ENCODE data around the gene LUZP2. TPM values are rescaled to one million over a fixed set of nuclear protein-coding genes. Genes with fewer than 3 reads are reported as not detected.

The LUZP2 gene
- total RNA-seq, 2 donors from 2014 or later: 2.0 to 2.4 TPM

GRCh38 chr11:24634606-24635160 lies 137.8 kb downstream of the LUZP2 start:
- WGBS, 2 experiments (ENCODE audit: insufficient coverage in 1 of 2, insufficient read length in 1 of 2): 96% methylated on average over 3 of the region's 4 CpGs; no CpG with 5 or more reads in 1 of the 2 experiments
- Mint-ChIP-seq H3K4me3 (no peak overlapping the region), H3K27me3 (ENCODE audit: insufficient read depth) (no peaks in the 10 kb centered on the region), H3K9me3 (peaks cover 7% of the 10 kb centered on the region), H3K36me3 (ENCODE audit: low read depth) (no peaks in the 10 kb centered on the region), H3K27ac (no peak overlapping the region), H3K4me1 (peaks cover 4% of the 10 kb centered on the region)
- no peak for TF ChIP-seq CTCF (conservative IDR thresholded peaks at IDR 0.05)
- no peak overlapping the region for H3K4me3 ChIP-seq (ENCODE audit: low read length)
- H3K4me1 ChIP-seq (ENCODE audit: control insufficient read depth, insufficient read depth, low read length): no peaks in the 10 kb centered on the region
- no peak for DNase-seq
- H3K27me3 ChIP-seq (ENCODE audit: control insufficient read depth, insufficient read depth, low read length, poor library complexity, severe bottlenecking): no peaks in the 10 kb centered on the region
- H3K27ac ChIP-seq (ENCODE audit: low read depth, low read length): no peak overlapping the region
- no peak overlapping the region for H3K9ac ChIP-seq (ENCODE audit: extremely low read depth, low read length, poor library complexity, severe bottlenecking)
- H3K9me3 ChIP-seq (ENCODE audit: control insufficient read depth, low read length): no peaks in the 10 kb centered on the region
- H3K36me3 ChIP-seq (ENCODE audit: control insufficient read depth, insufficient read depth, low read length): no peaks in the 10 kb centered on the region

DNA sequence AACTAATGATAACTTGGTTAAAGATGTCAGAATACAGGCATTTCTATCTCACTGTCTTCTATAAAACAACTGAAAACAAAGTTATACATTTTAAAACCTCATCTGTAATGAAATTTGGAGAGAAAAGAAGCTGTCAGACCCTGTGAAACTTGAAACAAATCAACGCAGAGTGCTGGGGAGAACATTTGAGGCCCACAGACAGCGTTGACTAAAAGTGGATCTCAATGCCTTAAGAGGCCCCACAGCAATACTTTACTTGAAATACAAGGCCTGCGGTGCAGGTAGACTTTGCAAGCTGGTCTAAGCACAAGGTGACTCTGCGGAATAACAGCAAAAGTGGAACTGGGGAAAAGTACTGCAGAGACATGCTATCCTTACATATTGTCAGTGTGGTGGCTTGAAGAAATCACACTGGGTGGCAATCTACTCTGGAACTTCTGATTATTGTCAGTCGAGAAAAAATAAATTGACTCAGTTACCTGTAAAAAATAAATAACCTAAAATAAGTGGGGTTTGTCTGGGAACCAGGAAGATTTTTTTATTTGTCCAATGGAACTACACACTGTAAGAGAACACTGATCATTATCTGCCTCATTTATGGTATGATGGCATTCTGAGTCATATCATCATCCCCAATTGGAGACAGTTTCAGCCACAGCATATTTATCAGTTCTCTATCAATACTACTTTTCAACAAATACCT lies 138.9 kb downstream of the LUZP2 start:
- Mint-ChIP-seq H3K36me3 (ENCODE audit: low read depth) (no peaks in the 10 kb centered on the region), H3K27me3 (ENCODE audit: insufficient read depth) (no peaks in the 10 kb centered on the region), H3K4me1 (peaks cover 4% of the 10 kb centered on the region), H3K27ac (no peak overlapping the region), H3K4me3 (no peak overlapping the region), H3K9me3 (peaks cover 7% of the 10 kb centered on the region)
- Histone ChIP-seq H3K9me3 (ENCODE audit: control insufficient read depth, low read length) (no peaks in the 10 kb centered on the region), H3K27me3 (ENCODE audit: control insufficient read depth, insufficient read depth, low read length, poor library complexity, severe bottlenecking) (no peaks in the 10 kb centered on the region), H3K4me1 (ENCODE audit: control insufficient read depth, insufficient read depth, low read length) (no peaks in the 10 kb centered on the region), H3K9ac (ENCODE audit: extremely low read depth, low read length, poor library complexity, severe bottlenecking) (no peak overlapping the region), H3K4me3 (ENCODE audit: low read length) (no peak overlapping the region), H3K27ac (ENCODE audit: low read depth, low read length) (no peak overlapping the region), H3K36me3 (ENCODE audit: control insufficient read depth, insufficient read depth, low read length) (no peaks in the 10 kb centered on the region)
- WGBS, 2 experiments (ENCODE audit: insufficient coverage in 1 of 2, insufficient read length in 1 of 2): 92 to 94% methylated on average over 4 to 5 of the region's 5 CpGs
- no peak for DNase-seq
- TF ChIP-seq CTCF (conservative IDR thresholded peaks at IDR 0.05): no peak

GRCh38 chr11:24636291-24636629 lies 139.4 kb downstream of the LUZP2 start:
- H3K4me3 ChIP-seq (ENCODE audit: low read length): no peak overlapping the region
- H3K27me3 Mint-ChIP-seq (ENCODE audit: insufficient read depth): no peaks in the 10 kb centered on the region
- H3K36me3 Mint-ChIP-seq (ENCODE audit: low read depth): no peaks in the 10 kb centered on the region
- H3K27ac Mint-ChIP-seq: no peak overlapping the region
- no peak overlapping the region for H3K4me3 Mint-ChIP-seq
- H3K27me3 ChIP-seq (ENCODE audit: control insufficient read depth, insufficient read depth, low read length, poor library complexity, severe bottlenecking): no peaks in the 10 kb centered on the region
- peaks cover 4% of the 10 kb centered on the region for H3K4me1 Mint-ChIP-seq
- no peak for TF ChIP-seq CTCF (conservative IDR thresholded peaks at IDR 0.05)
- H3K4me1 ChIP-seq (ENCODE audit: control insufficient read depth, insufficient read depth, low read length): no peaks in the 10 kb centered on the region
- no peak overlapping the region for H3K27ac ChIP-seq (ENCODE audit: low read depth, low read length)
- H3K9me3 Mint-ChIP-seq: peaks cover 7% of the 10 kb centered on the region
- no peaks in the 10 kb centered on the region for H3K36me3 ChIP-seq (ENCODE audit: control insufficient read depth, insufficient read depth, low read length)
- WGBS, 2 experiments (ENCODE audit: insufficient coverage in 1 of 2, insufficient read length in 1 of 2): 97 to 100% methylated on average over 1 of the region's 1 CpG
- H3K9me3 ChIP-seq (ENCODE audit: control insufficient read depth, low read length): no peaks in the 10 kb centered on the region
- H3K9ac ChIP-seq (ENCODE audit: extremely low read depth, low read length, poor library complexity, severe bottlenecking): no peak overlapping the region
- no peak for DNase-seq

All from endodermal cell (in vitro differentiated cells).